Thyroid gland (tissue), 4 donors: ENCODE data around the gene NYNRIN. TPM values are rescaled to one million over a fixed set of nuclear protein-coding genes. Genes with fewer than 3 reads are reported as not detected.

Experiments
- DNase-seq, 2 donors: peaks; one replicate each; pipeline ENCODE4 v3.0.0-alpha.2; 2019
- H3K27ac ChIP-seq, 3 donors: fragments of 200-600 bp; sonication (generic); 1 replicate in 2 of 3; 2 replicates in 1 of 3; pipeline ENCODE4 v1.5.1; 2016 to 2019; ENCODE audit warnings: mild to moderate bottlenecking in 1 of 3, moderate library complexity in 1 of 3
- H3K27me3 ChIP-seq: fragments of 200-600 bp; sonication (generic); one replicate; pipeline ENCODE4 v1.5.1; 2019
- H3K36me3 ChIP-seq, 2 donors: fragments of 200-600 bp; sonication (generic); one replicate each; pipeline ENCODE4 v1.5.1; 2016 to 2019
- H3K4me1 ChIP-seq, 2 donors: fragments of 200-600 bp; sonication (generic); one replicate each; pipeline ENCODE4 v1.5.1; 2017 to 2019
- H3K4me3 ChIP-seq, 3 donors: fragments of 200-600 bp; sonication (generic); replicated peaks in 1 of 3; 1 replicate in 2 of 3; 2 replicates in 1 of 3; pipeline ENCODE4 v1.5.1; 2016; ENCODE audit warnings: mild to moderate bottlenecking in 1 of 3
- H3K9me3 ChIP-seq: fragments of 200-600 bp; sonication (generic); one replicate; pipeline ENCODE4 v1.5.1; 2017
- POLR2A ChIP-seq, 2 donors: fragments of 450-650 bp; IDR thresholded peaks; one replicate each; pipeline ENCODE4 v1.6.1; 2017; ENCODE audit warnings: antibody characterized with exemption in 2 of 2, mild to moderate bottlenecking in 2 of 2, moderate library complexity in 1 of 2
- WGBS, 2 donors: methylation state at CpG; one replicate each; pipeline ENCODE4 v1.1.5; 2017; 5-methylcytosine and 5-hydroxymethylcytosine counted together
- intact Hi-C: fragments of 100-400 bp; cut with DNase I; formaldehyde crosslinking; loops from one replicate; pipeline ENCODE4 v1.15.1; 2023
- total RNA-seq, 4 donors: library from RNA; depleted of rRNA; stranded (reverse); fragments of >200 nt; gene quantifications; one replicate each; pipeline ENCODE4 v1.2.3, GENCODE V29; 2016
- TF ChIP-seq, protein P1 (sequence below), 6 experiments: fragments of 200-600 bp in 3 of 6; fragments of 450-650 bp in 3 of 6; sonication (generic) in 3 of 6; IDR thresholded peaks; one replicate each; pipeline ENCODE4 v1.5.1; 2016 to 2019; ENCODE audit warnings: antibody characterized with exemption in 6 of 6, mild to moderate bottlenecking in 2 of 6, inconsistent platforms in 1 of 6, moderate library complexity in 1 of 6

Gene NYNRIN
- total RNA-seq, 4 donors from 2014 or later: 11.7 to 19.9 (median 12.3) TPM

DNA sequence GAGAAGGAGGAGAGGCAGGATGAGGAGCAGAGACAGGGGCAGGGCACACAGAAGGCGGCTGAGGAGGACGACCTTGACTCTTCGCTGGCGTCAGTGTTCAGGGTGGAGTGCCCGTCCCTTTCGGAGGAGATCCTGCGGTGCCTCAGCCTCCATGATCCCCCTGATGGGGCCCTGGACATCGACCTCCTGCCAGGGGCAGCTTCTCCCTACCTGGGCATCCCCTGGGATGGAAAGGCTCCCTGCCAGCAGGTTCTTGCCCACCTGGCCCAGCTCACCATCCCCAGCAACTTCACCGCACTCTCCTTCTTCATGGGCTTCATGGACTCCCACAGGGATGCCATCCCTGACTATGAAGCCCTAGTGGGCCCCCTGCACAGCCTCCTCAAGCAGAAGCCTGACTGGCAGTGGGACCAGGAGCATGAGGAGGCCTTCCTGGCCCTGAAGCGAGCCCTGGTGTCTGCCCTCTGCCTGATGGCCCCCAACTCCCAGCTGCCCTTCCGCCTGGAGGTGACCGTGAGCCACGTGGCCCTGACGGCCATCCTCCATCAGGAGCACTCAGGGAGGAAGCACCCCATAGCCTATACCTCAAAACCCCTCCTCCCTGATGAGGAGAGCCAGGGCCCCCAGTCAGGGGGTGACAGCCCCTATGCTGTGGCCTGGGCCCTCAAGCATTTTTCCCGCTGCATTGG lies 16.1 kb downstream of the NYNRIN start:
- H3K4me1 ChIP-seq: peaks cover 9 to 22% of the 10 kb centered on the region in 2 donors
- DNase-seq: no peak
- intact Hi-C loops: no loop called here
- H3K36me3 ChIP-seq: peaks cover 0 to 3% of the 10 kb centered on the region in 2 donors
- no peak for TF ChIP-seq POLR2A (IDR thresholded peaks at IDR 0.05)
- TF ChIP-seq, protein P1, sequence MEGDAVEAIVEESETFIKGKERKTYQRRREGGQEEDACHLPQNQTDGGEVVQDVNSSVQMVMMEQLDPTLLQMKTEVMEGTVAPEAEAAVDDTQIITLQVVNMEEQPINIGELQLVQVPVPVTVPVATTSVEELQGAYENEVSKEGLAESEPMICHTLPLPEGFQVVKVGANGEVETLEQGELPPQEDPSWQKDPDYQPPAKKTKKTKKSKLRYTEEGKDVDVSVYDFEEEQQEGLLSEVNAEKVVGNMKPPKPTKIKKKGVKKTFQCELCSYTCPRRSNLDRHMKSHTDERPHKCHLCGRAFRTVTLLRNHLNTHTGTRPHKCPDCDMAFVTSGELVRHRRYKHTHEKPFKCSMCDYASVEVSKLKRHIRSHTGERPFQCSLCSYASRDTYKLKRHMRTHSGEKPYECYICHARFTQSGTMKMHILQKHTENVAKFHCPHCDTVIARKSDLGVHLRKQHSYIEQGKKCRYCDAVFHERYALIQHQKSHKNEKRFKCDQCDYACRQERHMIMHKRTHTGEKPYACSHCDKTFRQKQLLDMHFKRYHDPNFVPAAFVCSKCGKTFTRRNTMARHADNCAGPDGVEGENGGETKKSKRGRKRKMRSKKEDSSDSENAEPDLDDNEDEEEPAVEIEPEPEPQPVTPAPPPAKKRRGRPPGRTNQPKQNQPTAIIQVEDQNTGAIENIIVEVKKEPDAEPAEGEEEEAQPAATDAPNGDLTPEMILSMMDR (IDR thresholded peaks at IDR 0.05): no peak
- H3K9me3 ChIP-seq: no peaks in the 10 kb centered on the region
- no peak overlapping the region for H3K4me3 ChIP-seq
- no peaks in the 10 kb centered on the region for H3K27me3 ChIP-seq
- 93 to 94% methylated on average over 14 of the region's 15 CpGs for WGBS, 2 donors
- no peak overlapping the region for H3K27ac ChIP-seq

- Histone ChIP-seq H3K27me3 (no peaks in the 10 kb centered on the region), H3K9me3 (no peaks in the 10 kb centered on the region), H3K4me1 (peaks cover 9 to 22% of the 10 kb centered on the region in 2 donors), H3K4me3 (no peak overlapping the region), H3K36me3 (peaks cover 0 to 3% of the 10 kb centered on the region in 2 donors), H3K27ac (no peak overlapping the region)
- intact Hi-C loops: no loop called here
- TF ChIP-seq POLR2A (IDR thresholded peaks at IDR 0.05): no peak
- TF ChIP-seq, protein P1 (IDR thresholded peaks at IDR 0.05): no peak
- 91% methylated on average over 19 to 24 of the region's 25 CpGs for WGBS, 2 donors
- no peak for DNase-seq
These were observed 16.8 kb downstream of the NYNRIN start for GRCh38 chr14:24415421-24416253.

DNA sequence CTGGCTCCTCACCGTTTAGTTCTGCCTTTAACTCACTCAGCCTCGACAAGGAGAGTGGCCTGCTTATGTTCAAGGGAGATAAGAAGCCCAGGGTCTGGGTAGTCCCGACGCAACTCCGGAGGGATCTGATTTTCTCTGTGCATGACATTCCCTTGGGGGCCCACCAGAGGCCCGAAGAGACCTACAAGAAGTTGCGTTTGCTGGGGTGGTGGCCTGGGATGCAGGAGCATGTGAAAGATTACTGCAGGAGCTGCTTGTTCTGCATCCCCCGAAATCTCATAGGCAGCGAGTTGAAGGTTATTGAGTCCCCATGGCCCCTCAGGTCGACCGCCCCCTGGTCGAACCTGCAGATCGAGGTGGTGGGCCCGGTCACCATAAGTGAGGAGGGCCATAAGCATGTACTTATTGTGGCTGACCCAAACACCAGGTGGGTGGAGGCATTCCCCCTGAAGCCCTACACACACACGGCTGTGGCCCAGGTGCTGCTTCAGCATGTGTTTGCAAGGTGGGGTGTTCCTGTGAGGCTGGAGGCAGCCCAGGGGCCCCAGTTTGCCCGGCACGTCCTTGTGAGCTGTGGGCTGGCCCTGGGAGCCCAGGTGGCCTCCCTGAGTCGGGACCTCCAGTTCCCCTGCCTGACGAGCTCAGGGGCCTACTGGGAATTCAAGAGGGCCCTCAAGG lies 17.6 kb downstream of the NYNRIN start:
- Histone ChIP-seq H3K27ac (no peak overlapping the region), H3K4me3 (no peak overlapping the region), H3K27me3 (no peaks in the 10 kb centered on the region), H3K4me1 (peaks cover 9 to 20% of the 10 kb centered on the region in 2 donors), H3K9me3 (no peaks in the 10 kb centered on the region), H3K36me3 (peaks cover 0 to 3% of the 10 kb centered on the region in 2 donors)
- 77 to 82% methylated on average over 13 to 18 of the region's 19 CpGs for WGBS, 2 donors
- DNase-seq: no peak
- TF ChIP-seq POLR2A (IDR thresholded peaks at IDR 0.05): no peak
- TF ChIP-seq, protein P1 (IDR thresholded peaks at IDR 0.05): no peak
- intact Hi-C loops: no loop called here

DNA sequence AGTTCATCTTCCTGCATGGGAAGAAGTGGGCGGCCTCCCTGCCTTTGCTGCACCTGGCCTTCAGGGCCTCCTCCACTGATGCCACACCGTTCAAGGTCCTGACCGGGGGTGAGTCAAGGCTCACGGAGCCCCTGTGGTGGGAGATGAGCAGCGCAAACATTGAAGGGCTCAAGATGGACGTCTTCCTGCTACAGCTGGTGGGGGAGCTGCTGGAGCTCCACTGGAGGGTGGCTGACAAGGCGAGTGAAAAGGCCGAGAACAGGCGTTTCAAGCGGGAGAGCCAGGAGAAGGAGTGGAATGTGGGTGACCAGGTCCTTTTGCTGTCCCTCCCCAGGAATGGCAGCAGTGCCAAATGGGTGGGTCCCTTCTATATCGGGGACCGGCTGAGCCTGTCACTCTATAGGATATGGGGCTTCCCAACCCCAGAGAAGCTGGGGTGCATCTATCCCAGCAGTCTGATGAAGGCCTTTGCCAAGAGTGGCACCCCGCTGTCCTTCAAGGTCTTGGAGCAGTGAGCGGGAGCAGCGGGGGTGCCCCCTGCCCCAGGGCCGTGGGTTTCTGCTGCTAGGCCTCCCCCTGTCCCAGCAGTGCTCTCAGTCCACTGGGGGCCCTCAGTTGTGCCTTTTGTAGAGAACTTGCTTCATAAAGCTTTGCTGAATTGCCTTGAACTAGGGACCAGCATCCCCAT lies 18.3 kb downstream of the NYNRIN start:
- 85 to 86% methylated on average over 16 of the region's 16 CpGs for WGBS, 2 donors
- intact Hi-C loops: no loop called here
- no peak for DNase-seq
- peaks cover 3 to 13% of the 10 kb centered on the region in 2 donors for H3K4me1 ChIP-seq
- TF ChIP-seq POLR2A (IDR thresholded peaks at IDR 0.05): no peak
- TF ChIP-seq, protein P1 (IDR thresholded peaks at IDR 0.05): no peak
- no peak overlapping the region for H3K27ac ChIP-seq
- no peak overlapping the region for H3K4me3 ChIP-seq
- H3K9me3 ChIP-seq: no peaks in the 10 kb centered on the region
- peaks cover 0 to 3% of the 10 kb centered on the region in 2 donors for H3K36me3 ChIP-seq
- no peaks in the 10 kb centered on the region for H3K27me3 ChIP-seq
